ENCODE measurements around the gene NOTUM. TPM values are rescaled to one million over a fixed set of nuclear protein-coding genes. Genes with fewer than 3 reads are reported as not detected.
A peak's percentile ranks its signal among the peaks of the same experiment; 100 is the strongest.

The NOTUM gene
- total and polyA plus RNA-seq, 9 of the 15 experiments (the other 6 are each of a cell fraction or from before 2014, with no cell fraction given) = 0.03 to 14.0 (median 4.1) TPM

- peak; percentile 14 for TF ChIP-seq PRDM10 (IDR thresholded peaks at IDR 0.05; ENCODE audit: partially characterized antibody)
- 0 out of 2 replicates have a peak, but pooled peaks have one; percentile 38 for TF ChIP-seq TGIF2 (CRISPR knock-in tag; IDR thresholded peaks at IDR 0.05)
- TF ChIP-seq CEBPG (CRISPR knock-in tag; IDR thresholded peaks at IDR 0.05) = peak; percentile 19; the same call in 1 of the 2 replicates
- TF ChIP-seq CEBPG (tag; conservative IDR thresholded peaks at IDR 0.05 in 1 of 2, IDR thresholded peaks at IDR 0.05 in 1 of 2) = no peak
- TF ChIP-seq GABPB1 (CRISPR knock-in tag; IDR thresholded peaks at IDR 0.05) = 0 out of 2 replicates have a peak, but pooled peaks have one; percentile 24
- no peak for TF ChIP-seq GATAD2B (IDR thresholded peaks at IDR 0.05; ENCODE audit: borderline replicate concordance)
- TF ChIP-seq ZBTB7A (IDR thresholded peaks at IDR 0.05; ENCODE audit: borderline replicate concordance, control insufficient read depth, low read depth, low read length) = 0 out of 2 replicates have a peak, but pooled peaks have one; percentile 17
- TF ChIP-seq NCOA4 (IDR thresholded peaks at IDR 0.05; ENCODE audit: partially characterized antibody) = no peak
- TF ChIP-seq KDM5B (IDR thresholded peaks at IDR 0.05; ENCODE audit: insufficient replicate concordance, low read depth, low read length) = peak; percentile 20
- TF ChIP-seq TFAP4 (CRISPR knock-in tag; IDR thresholded peaks at IDR 0.05; ENCODE audit: borderline replicate concordance) = peak; percentile 18; the same call in 1 of the 2 replicates
- no peak for TF ChIP-seq ZNF41 (CRISPR knock-in tag; conservative IDR thresholded peaks at IDR 0.05)
- TF ChIP-seq RERE (CRISPR knock-in tag; IDR thresholded peaks at IDR 0.05; ENCODE audit: borderline replicate concordance) = no peak
- 0 out of 2 replicates have a peak, but pooled peaks have one; percentile 44 for TF ChIP-seq ZBTB33 (CRISPR knock-in tag; IDR thresholded peaks at IDR 0.05)
Measured at GRCh38 chr17:81960130-81960958, 643 bp downstream of the NOTUM start (continued).
